GM12892 (cell line): ENCODE results near the gene RBM45.

Source experiments
- POLR2A ChIP-seq: IDR thresholded peaks from 2 replicates; pipeline ENCODE4 v1.6.1; 2011; ENCODE audit warnings: low read depth, low read length, control low read depth
- POLR2AphosphoS5 ChIP-seq: IDR thresholded peaks from 2 replicates; pipeline ENCODE4 v1.6.1; 2011; ENCODE audit warnings: low read depth, low read length, control low read depth

- TF ChIP-seq POLR2AphosphoS5 (no peak), POLR2A (no peak)
Measured at GRCh38 chr2:178125862-178126261, 13.6 kb downstream of the RBM45 start.
